ENCODE results near the gene C2orf76.
A peak's percentile ranks its signal among the peaks of the same experiment; 100 is the strongest.

The C2orf76 gene

DNA sequence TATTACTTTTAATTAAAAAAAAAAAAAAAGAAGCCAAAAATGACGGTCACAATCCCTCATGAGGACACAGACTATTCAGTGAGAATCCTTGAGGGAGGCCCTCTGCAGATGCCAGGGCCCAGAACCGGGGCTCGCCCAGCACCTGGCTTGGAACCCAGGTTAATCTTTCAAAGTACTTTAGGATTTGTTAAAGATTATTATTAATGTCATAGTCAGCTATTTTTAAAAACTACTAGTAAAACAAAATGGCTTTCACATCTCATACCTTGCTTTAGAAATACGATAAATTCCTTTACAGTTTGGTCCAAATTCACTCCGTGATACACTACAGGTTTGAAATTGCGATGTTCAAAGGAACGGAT lies 27.1 kb downstream of the C2orf76 start:
- H3K27ac ChIP-seq, result no peak overlapping the region
- TF ChIP-seq, protein P1, sequence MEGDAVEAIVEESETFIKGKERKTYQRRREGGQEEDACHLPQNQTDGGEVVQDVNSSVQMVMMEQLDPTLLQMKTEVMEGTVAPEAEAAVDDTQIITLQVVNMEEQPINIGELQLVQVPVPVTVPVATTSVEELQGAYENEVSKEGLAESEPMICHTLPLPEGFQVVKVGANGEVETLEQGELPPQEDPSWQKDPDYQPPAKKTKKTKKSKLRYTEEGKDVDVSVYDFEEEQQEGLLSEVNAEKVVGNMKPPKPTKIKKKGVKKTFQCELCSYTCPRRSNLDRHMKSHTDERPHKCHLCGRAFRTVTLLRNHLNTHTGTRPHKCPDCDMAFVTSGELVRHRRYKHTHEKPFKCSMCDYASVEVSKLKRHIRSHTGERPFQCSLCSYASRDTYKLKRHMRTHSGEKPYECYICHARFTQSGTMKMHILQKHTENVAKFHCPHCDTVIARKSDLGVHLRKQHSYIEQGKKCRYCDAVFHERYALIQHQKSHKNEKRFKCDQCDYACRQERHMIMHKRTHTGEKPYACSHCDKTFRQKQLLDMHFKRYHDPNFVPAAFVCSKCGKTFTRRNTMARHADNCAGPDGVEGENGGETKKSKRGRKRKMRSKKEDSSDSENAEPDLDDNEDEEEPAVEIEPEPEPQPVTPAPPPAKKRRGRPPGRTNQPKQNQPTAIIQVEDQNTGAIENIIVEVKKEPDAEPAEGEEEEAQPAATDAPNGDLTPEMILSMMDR (conservative IDR thresholded peaks at IDR 0.05), result no peak
- no peak for TF ChIP-seq ZFX (IDR thresholded peaks at IDR 0.05)

DNA sequence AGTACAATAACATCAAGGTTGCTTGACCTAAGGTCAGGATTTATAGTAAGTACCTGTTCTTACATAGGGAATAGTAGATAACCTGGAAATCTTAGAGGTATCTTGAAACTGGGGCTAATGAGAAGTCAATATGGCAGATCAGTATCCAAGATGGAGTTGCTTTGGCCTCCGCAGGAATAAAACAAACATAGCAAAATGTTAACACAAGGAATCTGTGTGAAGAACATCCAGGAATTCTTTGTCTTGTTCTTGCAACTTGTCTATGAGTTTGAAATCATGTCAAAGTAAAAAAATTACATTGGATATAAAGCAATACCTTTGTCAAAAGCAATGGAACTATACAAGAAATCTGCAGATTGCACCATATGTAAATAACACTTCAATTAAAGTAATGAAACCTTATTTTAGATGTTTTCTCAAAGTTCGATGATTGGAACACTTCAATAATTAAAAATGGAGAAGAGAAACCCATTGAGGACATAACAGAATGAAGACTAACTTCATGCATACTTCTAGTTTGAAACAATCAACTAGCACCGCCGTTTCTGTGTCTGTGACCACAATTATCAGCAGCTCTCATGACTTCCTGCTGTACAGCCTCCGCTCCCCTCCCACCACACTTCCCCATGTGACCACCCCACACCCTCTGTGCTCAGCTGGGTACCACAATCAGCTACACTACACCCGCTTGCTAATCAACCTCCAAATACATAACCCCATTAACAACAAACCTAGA lies 27.6 kb downstream of the C2orf76 start:
- H3K27ac ChIP-seq, result peak overlapping the region; percentile 59; the same call in 1 of the 2 replicates
- TF ChIP-seq ZFX (IDR thresholded peaks at IDR 0.05), result no peak
- TF ChIP-seq, protein P1 (conservative IDR thresholded peaks at IDR 0.05), result no peak

DNA sequence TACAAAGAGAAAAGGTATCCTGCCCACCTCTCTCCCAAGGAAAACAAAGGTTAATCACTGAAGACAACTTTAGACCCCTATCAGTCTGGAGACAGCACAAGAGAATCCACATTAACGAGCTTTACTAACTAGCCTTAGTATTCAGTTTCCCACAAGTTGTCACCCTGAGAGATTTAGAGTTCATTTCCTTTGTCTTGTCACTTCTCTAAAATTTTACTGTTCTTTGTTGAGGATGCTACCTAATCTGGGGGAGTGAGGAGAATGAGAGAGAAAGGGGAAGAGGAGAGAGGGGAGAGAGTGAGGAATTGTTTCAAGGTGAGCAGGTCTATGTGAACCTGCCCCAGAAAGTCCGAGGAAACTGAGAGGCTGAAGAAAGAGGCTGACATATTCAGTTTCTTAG lies 28.4 kb downstream of the C2orf76 start:
- peak overlapping the region; percentile 59; the same call in 1 of the 2 replicates for H3K27ac ChIP-seq
- TF ChIP-seq, protein P1 (conservative IDR thresholded peaks at IDR 0.05), result no peak
- no peak for TF ChIP-seq ZFX (IDR thresholded peaks at IDR 0.05)

DNA sequence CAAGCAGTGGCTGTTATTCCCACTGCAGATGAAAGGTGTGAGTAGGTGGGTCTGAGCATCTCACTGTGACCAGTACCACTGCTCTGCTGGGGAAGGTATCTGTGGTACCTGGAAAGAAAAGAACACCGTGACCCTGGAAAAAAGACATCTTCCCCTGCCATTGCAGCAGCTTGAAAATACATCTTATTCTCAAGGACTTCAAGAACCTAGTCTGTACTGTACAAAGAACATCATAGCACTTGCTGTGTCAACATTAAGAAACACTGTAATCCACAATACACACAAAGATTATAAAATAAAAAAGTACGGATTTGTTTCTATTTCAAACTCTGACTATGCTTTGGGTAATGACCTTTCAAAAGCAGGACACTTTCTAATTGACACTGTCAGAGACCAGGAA lies 28.9 kb downstream of the C2orf76 start:
- TF ChIP-seq, protein P1 (conservative IDR thresholded peaks at IDR 0.05), result no peak
- no peak for TF ChIP-seq ZFX (IDR thresholded peaks at IDR 0.05)
- H3K27ac ChIP-seq, result peak overlapping the region; percentile 61; the same call in 1 of the 2 replicates

DNA sequence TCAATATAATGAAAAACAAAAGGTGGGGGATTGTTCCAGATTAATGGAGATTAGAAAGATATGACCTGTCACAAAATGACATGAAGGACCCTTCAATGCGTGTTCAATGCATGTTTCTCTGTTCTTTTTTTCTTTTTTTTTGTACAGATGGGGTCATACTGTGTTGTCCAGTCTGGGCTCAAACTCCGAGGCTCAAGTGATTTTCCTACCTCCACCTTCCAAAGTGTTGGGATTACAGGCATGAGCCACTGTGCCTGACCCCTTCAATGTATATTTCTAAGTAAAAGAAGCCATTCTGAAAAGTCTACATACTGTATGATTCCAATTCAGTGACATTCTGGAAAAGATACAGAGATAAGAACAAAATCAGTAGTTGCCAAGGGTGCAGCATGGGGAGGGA lies 32.8 kb downstream of the C2orf76 start:
- TF ChIP-seq ZFX (IDR thresholded peaks at IDR 0.05), result no peak
- TF ChIP-seq, protein P1 (conservative IDR thresholded peaks at IDR 0.05), result no peak
- no peak overlapping the region for H3K27ac ChIP-seq

DNA sequence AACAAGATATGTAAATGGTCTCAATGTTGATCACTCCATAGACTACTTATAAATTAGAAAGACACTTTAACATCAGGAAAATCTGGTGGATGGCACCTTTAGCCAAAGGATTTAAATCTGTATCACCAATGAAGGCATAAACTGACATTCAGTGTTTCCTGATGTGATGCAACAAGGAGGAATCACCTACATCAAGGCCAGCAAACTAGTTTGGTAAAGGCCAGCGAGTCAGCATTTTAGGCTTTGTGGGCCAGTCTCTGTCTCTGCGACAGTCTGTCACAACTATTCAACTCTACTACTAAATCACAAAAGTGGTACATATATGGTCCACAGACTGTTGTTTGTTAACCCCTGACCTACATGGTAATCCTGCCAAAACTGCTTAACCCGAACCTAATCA lies 33.3 kb downstream of the C2orf76 start:
- no peak overlapping the region for H3K27ac ChIP-seq
- TF ChIP-seq, protein P1 (conservative IDR thresholded peaks at IDR 0.05), result no peak
- no peak for TF ChIP-seq ZFX (IDR thresholded peaks at IDR 0.05)

DNA sequence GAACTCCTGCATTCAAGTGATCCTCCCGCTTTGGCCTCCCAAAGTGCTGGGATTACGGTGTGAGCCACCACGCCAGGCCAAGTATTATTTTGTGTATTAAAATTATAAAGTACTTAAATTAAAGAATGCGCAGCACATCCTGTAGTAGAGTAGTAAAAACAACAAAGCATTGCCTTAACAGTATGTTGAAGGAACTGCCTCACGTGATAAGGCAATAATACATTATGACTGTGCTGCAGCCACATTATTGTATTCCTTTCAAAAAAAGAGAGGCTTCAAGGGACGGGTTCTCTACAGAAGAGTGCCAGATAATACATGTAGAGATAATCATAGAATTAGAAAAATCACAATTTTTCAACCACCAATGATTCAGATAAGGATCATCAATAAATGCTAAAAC lies 33.7 kb downstream of the C2orf76 start:
- TF ChIP-seq, protein P1 (conservative IDR thresholded peaks at IDR 0.05), result no peak
- no peak overlapping the region for H3K27ac ChIP-seq

Data from C4-2B (cell line).